Urinary bladder (tissue), 2 donors: Measurements from ENCODE around the gene VSIG10L. TPM values are rescaled to one million over a fixed set of nuclear protein-coding genes. Genes with fewer than 3 reads are reported as not detected.

ENCODE experiments used
- polyA plus RNA-seq: library from polyadenylated mRNA; stranded (reverse); fragments of 200-250 nt; gene quantifications from one replicate; pipeline ENCODE4 v1.2.3, GENCODE V29; 2013
- total RNA-seq: library from RNA; depleted of rRNA; stranded (reverse); fragments of >200 nt; gene quantifications from one replicate; pipeline ENCODE4 v1.2.3, GENCODE V29; 2014
- donor health status: healthy.

VSIG10L gene
- total and polyA plus RNA-seq, 2 donors = 0.74 to 3.7 TPM

Other genes with a start within 250 kb of the VSIG10L start
- gene CTU1, start 233.7 kb downstream of the VSIG10L start, total RNA-seq = 2.8 TPM
- 4.9 TPM for gene CTU1, start 233.7 kb downstream of the VSIG10L start, polyA plus RNA-seq
- gene SIGLEC9, start 217.2 kb downstream of the VSIG10L start, total RNA-seq = 1.4 TPM
- 5.5 TPM for gene SIGLEC9, start 217.2 kb downstream of the VSIG10L start, polyA plus RNA-seq
- gene SIGLEC7, start 199.8 kb downstream of the VSIG10L start, total RNA-seq = 0.85 TPM
- gene SIGLEC7, start 199.8 kb downstream of the VSIG10L start, polyA plus RNA-seq = 3.4 TPM
- gene CD33, start 117.1 kb downstream of the VSIG10L start, total RNA-seq = 4.7 TPM
- gene CD33, start 117.1 kb downstream of the VSIG10L start, polyA plus RNA-seq = 5.6 TPM
- not detected for gene SIGLECL1, start 91.1 kb downstream of the VSIG10L start, total RNA-seq
- gene SIGLECL1, start 91.1 kb downstream of the VSIG10L start, polyA plus RNA-seq = not detected
- 0.21 TPM for gene IGLON5, start 30.5 kb downstream of the VSIG10L start, total RNA-seq
- 0.25 TPM for gene IGLON5, start 30.5 kb downstream of the VSIG10L start, polyA plus RNA-seq
- 25.1 TPM for gene ETFB, start 24.2 kb upstream of the VSIG10L start, total RNA-seq
- gene ETFB, start 24.2 kb upstream of the VSIG10L start, polyA plus RNA-seq = 121 TPM
- not detected for gene CLDND2, start 26.9 kb upstream of the VSIG10L start, total RNA-seq
- 0.85 TPM for gene CLDND2, start 26.9 kb upstream of the VSIG10L start, polyA plus RNA-seq
- gene NKG7, start 30.5 kb upstream of the VSIG10L start, total RNA-seq = 1.3 TPM
- gene NKG7, start 30.5 kb upstream of the VSIG10L start, polyA plus RNA-seq = 5.1 TPM
- gene LIM2, start 45.8 kb upstream of the VSIG10L start, total RNA-seq = not detected
- not detected for gene LIM2, start 45.8 kb upstream of the VSIG10L start, polyA plus RNA-seq
- not detected for gene C19orf84, start 48.5 kb upstream of the VSIG10L start, total RNA-seq
- gene C19orf84, start 48.5 kb upstream of the VSIG10L start, polyA plus RNA-seq = not detected
- 0.85 TPM for gene SIGLEC10, start 75.5 kb upstream of the VSIG10L start, total RNA-seq
- gene SIGLEC10, start 75.5 kb upstream of the VSIG10L start, polyA plus RNA-seq = 10.6 TPM
- gene SIGLEC8, start 116.3 kb upstream of the VSIG10L start, total RNA-seq = 0.90 TPM
- gene SIGLEC8, start 116.3 kb upstream of the VSIG10L start, polyA plus RNA-seq = 0.61 TPM
- not detected for gene CEACAM18, start 136.4 kb upstream of the VSIG10L start, total RNA-seq
- gene CEACAM18, start 136.4 kb upstream of the VSIG10L start, polyA plus RNA-seq = not detected
- 0.11 TPM for gene SIGLEC12, start 159.7 kb upstream of the VSIG10L start, total RNA-seq
- gene SIGLEC12, start 159.7 kb upstream of the VSIG10L start, polyA plus RNA-seq = 0.37 TPM
- gene SIGLEC6, start 189.5 kb upstream of the VSIG10L start, total RNA-seq = 4.0 TPM
- 1.4 TPM for gene SIGLEC6, start 189.5 kb upstream of the VSIG10L start, polyA plus RNA-seq
- 10.2 TPM for gene ZNF175, start 229.1 kb upstream of the VSIG10L start, total RNA-seq
- gene ZNF175, start 229.1 kb upstream of the VSIG10L start, polyA plus RNA-seq = 4.9 TPM